Measurements from ENCODE around the gene MICAL1.

GRCh38 chr6:109474995-109475394, 19.4 kb upstream of the MICAL1 start:
- TF ChIP-seq CTCF (IDR thresholded peaks at IDR 0.05) (no peak), EZH2 (IDR thresholded peaks at IDR 0.05) (no peak)

Measured in neural progenitor cell (in vitro differentiated cells).